ENCODE measurements around the gene CABLES1.

CABLES1 gene

GRCh38 chr18:23210526-23210925 is 75.2 kb downstream of the CABLES1 start:
- ChIA-PET POLR2A (no interaction called here), CTCF (no interaction called here)
- TF ChIP-seq ARNT (IDR thresholded peaks at IDR 0.05), result no peak
- TF ChIP-seq NFRKB (IDR thresholded peaks at IDR 0.05), result no peak
- TF ChIP-seq ZNF384 (IDR thresholded peaks at IDR 0.05), result no peak
- no peak for TF ChIP-seq ELF4 (IDR thresholded peaks at IDR 0.05)
- no peak for TF ChIP-seq CTBP1 (IDR thresholded peaks at IDR 0.05; ENCODE audit: borderline replicate concordance)
- TF ChIP-seq SP1 (IDR thresholded peaks at IDR 0.05), result no peak
- TF ChIP-seq SUZ12 (IDR thresholded peaks at IDR 0.05), result no peak
- TF ChIP-seq TARDBP (IDR thresholded peaks at IDR 0.05), result no peak
- TF ChIP-seq FOXK2 (IDR thresholded peaks at IDR 0.05), result no peak
- no peak for TF ChIP-seq LEF1 (IDR thresholded peaks at IDR 0.05; ENCODE audit: borderline replicate concordance)
- no peak for TF ChIP-seq BHLHE40 (IDR thresholded peaks at IDR 0.05; ENCODE audit: borderline replicate concordance)
- no peak for TF ChIP-seq HDGF (IDR thresholded peaks at IDR 0.05; ENCODE audit: borderline replicate concordance)
- TF ChIP-seq PKNOX1 (IDR thresholded peaks at IDR 0.05), result no peak
- TF ChIP-seq FOXA1 (IDR thresholded peaks at IDR 0.05), result no peak
- TF ChIP-seq L3MBTL2 (conservative IDR thresholded peaks at IDR 0.05), result no peak
- no peak for TF ChIP-seq FOXM1 (IDR thresholded peaks at IDR 0.05; ENCODE audit: borderline replicate concordance)
- no peak for DNase-seq (ENCODE audit: extremely low spot score)

- ChIA-PET POLR2A (no interaction called here), CTCF (interaction anchor here (1.2 kb wide), 1 partner anchor 180 kb away, joined by 3 read pairs; no protein-coding TSS in a partner anchor)
- TF ChIP-seq FOXM1 (IDR thresholded peaks at IDR 0.05; ENCODE audit: borderline replicate concordance) (no peak), ARNT (IDR thresholded peaks at IDR 0.05) (no peak), FOXK2 (IDR thresholded peaks at IDR 0.05) (no peak), ELF4 (IDR thresholded peaks at IDR 0.05) (no peak), ZNF384 (IDR thresholded peaks at IDR 0.05) (no peak), SP1 (IDR thresholded peaks at IDR 0.05) (no peak), FOXA1 (IDR thresholded peaks at IDR 0.05) (no peak), CTBP1 (IDR thresholded peaks at IDR 0.05; ENCODE audit: borderline replicate concordance) (no peak), PKNOX1 (IDR thresholded peaks at IDR 0.05) (no peak), TARDBP (IDR thresholded peaks at IDR 0.05) (no peak), SUZ12 (IDR thresholded peaks at IDR 0.05) (no peak), L3MBTL2 (conservative IDR thresholded peaks at IDR 0.05) (no peak), LEF1 (IDR thresholded peaks at IDR 0.05; ENCODE audit: borderline replicate concordance) (no peak), NFRKB (IDR thresholded peaks at IDR 0.05) (no peak)
- no peak for DNase-seq (ENCODE audit: extremely low spot score)
Observed at GRCh38 chr18:23211146-23211545, 75.9 kb downstream of the CABLES1 start.

- ChIA-PET POLR2A (interaction anchor here (0.6 kb wide), 1 partner anchor 121 kb away, joined by 4 read pairs; no protein-coding TSS in a partner anchor), CTCF (interaction anchor here (1.2 kb wide), 1 partner anchor 181 kb away, joined by 3 read pairs; no protein-coding TSS in a partner anchor)
Observed at GRCh38 chr18:23212161-23212560, 76.9 kb downstream of the CABLES1 start.

GRCh38 chr18:23213200-23213599 is 77.9 kb downstream of the CABLES1 start:
- ChIA-PET CTCF (no interaction called here), POLR2A (no interaction called here)
- DNase-seq (ENCODE audit: extremely low spot score), result no peak

More at GRCh38 chr18:23212161-23212560, 76.9 kb downstream of the CABLES1 start:
- DNase-seq (ENCODE audit: extremely low spot score), result no peak
- TF ChIP-seq FOXK2 (IDR thresholded peaks at IDR 0.05) (no peak), SP1 (IDR thresholded peaks at IDR 0.05) (no peak), ARNT (IDR thresholded peaks at IDR 0.05) (no peak)

GRCh38 chr18:23217781-23218180 is 82.5 kb downstream of the CABLES1 start:
- CTCF ChIA-PET, result no interaction called here
- TF ChIP-seq LEF1 (IDR thresholded peaks at IDR 0.05; ENCODE audit: borderline replicate concordance) (no peak), PKNOX1 (IDR thresholded peaks at IDR 0.05) (no peak), SP1 (IDR thresholded peaks at IDR 0.05) (no peak), HDGF (IDR thresholded peaks at IDR 0.05; ENCODE audit: borderline replicate concordance) (no peak), NFRKB (IDR thresholded peaks at IDR 0.05) (no peak), TARDBP (IDR thresholded peaks at IDR 0.05) (no peak), ELF4 (IDR thresholded peaks at IDR 0.05) (no peak), ARNT (IDR thresholded peaks at IDR 0.05) (no peak), FOXA1 (IDR thresholded peaks at IDR 0.05) (no peak), ZNF384 (IDR thresholded peaks at IDR 0.05) (no peak), L3MBTL2 (conservative IDR thresholded peaks at IDR 0.05) (no peak), SUZ12 (IDR thresholded peaks at IDR 0.05) (no peak), BHLHE40 (IDR thresholded peaks at IDR 0.05; ENCODE audit: borderline replicate concordance) (no peak), CTBP1 (IDR thresholded peaks at IDR 0.05; ENCODE audit: borderline replicate concordance) (no peak), FOXM1 (IDR thresholded peaks at IDR 0.05; ENCODE audit: borderline replicate concordance) (no peak), FOXK2 (IDR thresholded peaks at IDR 0.05) (no peak)

More at GRCh38 chr18:23213200-23213599, 77.9 kb downstream of the CABLES1 start:
- no peak for TF ChIP-seq TARDBP (IDR thresholded peaks at IDR 0.05)
- no peak for TF ChIP-seq FOXK2 (IDR thresholded peaks at IDR 0.05)
- TF ChIP-seq SP1 (IDR thresholded peaks at IDR 0.05), result no peak
- TF ChIP-seq L3MBTL2 (conservative IDR thresholded peaks at IDR 0.05), result no peak
- no peak for TF ChIP-seq ARNT (IDR thresholded peaks at IDR 0.05)
- no peak for TF ChIP-seq ZNF384 (IDR thresholded peaks at IDR 0.05)
- TF ChIP-seq ELF4 (IDR thresholded peaks at IDR 0.05), result no peak
- TF ChIP-seq PKNOX1 (IDR thresholded peaks at IDR 0.05), result no peak
- TF ChIP-seq SUZ12 (IDR thresholded peaks at IDR 0.05), result no peak
- TF ChIP-seq HDGF (IDR thresholded peaks at IDR 0.05; ENCODE audit: borderline replicate concordance), result no peak
- TF ChIP-seq NFRKB (IDR thresholded peaks at IDR 0.05), result no peak
- no peak for TF ChIP-seq FOXM1 (IDR thresholded peaks at IDR 0.05; ENCODE audit: borderline replicate concordance)
- TF ChIP-seq FOXA1 (IDR thresholded peaks at IDR 0.05), result no peak

More at GRCh38 chr18:23217781-23218180, 82.5 kb downstream of the CABLES1 start:
- DNase-seq (ENCODE audit: extremely low spot score), result no peak
- POLR2A ChIA-PET, result no interaction called here
